Ovary (tissue), 9 donors: ENCODE data around the gene DAAM2. TPM values are rescaled to one million over a fixed set of nuclear protein-coding genes. Genes with fewer than 3 reads are reported as not detected.

Experiments
- DNase-seq, 5 donors: peaks; one replicate each; pipeline ENCODE4 v3.0.0-alpha.2; 2019 to 2020
- H3K27ac ChIP-seq, 2 donors: fragments of 200-600 bp; one replicate each; pipeline versions ENCODE4 v1.5.1 to v1.8.0; 2019 to 2022
- H3K27me3 ChIP-seq: fragments of 200-600 bp; one replicate; pipeline ENCODE4 v1.8.0; 2022
- H3K36me3 ChIP-seq: fragments of 200-600 bp; sonication (generic); one replicate; pipeline ENCODE4 v1.5.1; 2019
- H3K4me1 ChIP-seq: one replicate; pipeline ENCODE4 v1.8.1; 2013; ENCODE audit warnings: mild to moderate bottlenecking, moderate library complexity; ENCODE audit not compliant: insufficient read depth
- H3K4me3 ChIP-seq: fragments of 200-600 bp; sonication (generic); one replicate; pipeline ENCODE4 v1.5.1; 2017
- H3K9me3 ChIP-seq, 2 donors: fragments of 200-600 bp in 1 of 2; sonication (generic) in 1 of 2; one replicate each; pipeline versions ENCODE4 v1.5.1 to v1.8.1; 2013 to 2019; ENCODE audit warnings: mild to moderate bottlenecking in 1 of 2, moderate library complexity in 1 of 2
- EP300 ChIP-seq: sonication (generic); formaldehyde crosslinking; IDR thresholded peaks from one replicate; pipeline ENCODE4 v1.6.1; 2017; ENCODE audit warnings: antibody characterized with exemption
- POLR2A ChIP-seq: fragments of 450-650 bp; IDR thresholded peaks from one replicate; pipeline ENCODE4 v1.6.1; 2017; ENCODE audit warnings: antibody characterized with exemption, mild to moderate bottlenecking, moderate library complexity
- WGBS, 3 donors: extraction: QIAGEN DNeasy Blood & Tissue Kit in 1 of 3; methylation state at CpG; one replicate each; pipeline versions ENCODE4 v1.1.5 to v1.1.7; 2013 to 2017; 5-methylcytosine and 5-hydroxymethylcytosine counted together
- intact Hi-C, 4 donors: fragments of 100-400 bp; cut with DNase I; formaldehyde crosslinking; loops; one replicate each; pipeline versions ENCODE4 v1.11.0 to v1.15.1; 2022 to 2023
- polyA plus RNA-seq, 2 donors: library from polyadenylated mRNA; stranded (reverse); fragments of 200-250 nt in 1 of 2; fragments of 350-450 nt in 1 of 2; fragmentation: Illumina TruSeq in 1 of 2; extraction: RNeasy Lipid Tissue Mini Kit (QIAGEN cat#74804) in 1 of 2; gene quantifications; one replicate each; pipeline ENCODE4 v1.2.3, GENCODE V29; 2013 to 2014
- total RNA-seq, 7 donors: library from RNA; depleted of rRNA in 2 of 7; stranded (reverse); fragments of >200 nt in 2 of 7; fragmentation: NEBNext Ultra II Directional in 3 of 7; extraction: Animal tissue kit (Norgen Biotek cat#: 25700) in 3 of 7; gene quantifications; one replicate each; pipeline versions ENCODE4 v1.1.0 to v1.2.4, GENCODE V29; 2016 to 2023
- TF ChIP-seq, protein P1 (sequence below), 3 donors: fragments of 450-650 bp in 2 of 3; fragments of 200-600 bp in 1 of 3; IDR thresholded peaks; one replicate each; pipeline versions ENCODE4 v1.5.1 to v1.8.0; 2016 to 2022; ENCODE audit warnings: antibody characterized with exemption in 3 of 3, mild to moderate bottlenecking in 1 of 3
- donor health status: DM: no; HTN: no; CAD: no; lungs with moderate emphysema.
- donor health status: DM: no; HTN: no; CAD: no.
- donor health status: Bipolar disorder and iron deficiency.
- donor health status: DM: yes; HTN: yes; CAD: no.
- donor health status: DM: no; HTN: no; CAD: no.
- donor health status: DM: yes; HTN: yes; CAD: no.

Gene DAAM2
- total and polyA plus RNA-seq, 9 donors = 8.5 to 27.8 (median 18.5) TPM

- Histone ChIP-seq H3K36me3 (no peaks in the 10 kb centered on the region), H3K4me1 (peaks cover 10% of the 10 kb centered on the region), H3K4me3 (no peak overlapping the region), H3K27ac (no peak overlapping the region), H3K27me3 (no peaks in the 10 kb centered on the region), H3K9me3 (no peaks in the 10 kb centered on the region)
- intact Hi-C loops = no loop called here
- DNase-seq = no peak
- WGBS, 3 donors = 36 to 75% (median 54%) methylated on average over 5 of the region's 5 CpGs
- TF ChIP-seq POLR2A (no peak), EP300 (no peak)
These were observed 1.4 kb upstream of the DAAM2 start for GRCh38 chr6:39790772-39791171.

DNA sequence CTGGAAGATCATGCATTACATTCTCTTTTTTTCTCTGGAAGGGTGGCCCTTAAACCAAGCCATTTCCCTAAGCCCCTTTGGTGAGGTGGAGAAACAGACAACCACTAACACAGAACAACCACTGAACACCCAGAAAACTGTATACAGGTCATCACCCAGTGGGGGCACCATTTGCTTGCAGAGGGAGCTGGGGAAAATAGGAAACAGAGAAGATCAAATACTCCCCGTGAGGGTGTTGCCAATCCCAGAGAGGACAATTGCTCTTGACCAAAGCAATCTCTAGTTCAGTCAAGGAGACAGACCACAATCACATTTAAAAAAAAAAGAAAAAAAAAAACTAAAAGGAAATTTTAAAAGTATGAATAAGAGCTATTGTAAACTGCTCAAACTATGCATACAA is 865 bp upstream of the DAAM2 start:
- Histone ChIP-seq H3K27ac (no peak overlapping the region), H3K36me3 (no peaks in the 10 kb centered on the region), H3K4me3 (no peak overlapping the region), H3K9me3 (no peaks in the 10 kb centered on the region), H3K27me3 (no peaks in the 10 kb centered on the region), H3K4me1 (peaks cover 10% of the 10 kb centered on the region)
- 42 to 61% (median 46%) methylated on average over 1 of the region's 1 CpG for WGBS, 3 donors
- intact Hi-C loops = no loop called here
- DNase-seq = no peak
- TF ChIP-seq, protein P1, sequence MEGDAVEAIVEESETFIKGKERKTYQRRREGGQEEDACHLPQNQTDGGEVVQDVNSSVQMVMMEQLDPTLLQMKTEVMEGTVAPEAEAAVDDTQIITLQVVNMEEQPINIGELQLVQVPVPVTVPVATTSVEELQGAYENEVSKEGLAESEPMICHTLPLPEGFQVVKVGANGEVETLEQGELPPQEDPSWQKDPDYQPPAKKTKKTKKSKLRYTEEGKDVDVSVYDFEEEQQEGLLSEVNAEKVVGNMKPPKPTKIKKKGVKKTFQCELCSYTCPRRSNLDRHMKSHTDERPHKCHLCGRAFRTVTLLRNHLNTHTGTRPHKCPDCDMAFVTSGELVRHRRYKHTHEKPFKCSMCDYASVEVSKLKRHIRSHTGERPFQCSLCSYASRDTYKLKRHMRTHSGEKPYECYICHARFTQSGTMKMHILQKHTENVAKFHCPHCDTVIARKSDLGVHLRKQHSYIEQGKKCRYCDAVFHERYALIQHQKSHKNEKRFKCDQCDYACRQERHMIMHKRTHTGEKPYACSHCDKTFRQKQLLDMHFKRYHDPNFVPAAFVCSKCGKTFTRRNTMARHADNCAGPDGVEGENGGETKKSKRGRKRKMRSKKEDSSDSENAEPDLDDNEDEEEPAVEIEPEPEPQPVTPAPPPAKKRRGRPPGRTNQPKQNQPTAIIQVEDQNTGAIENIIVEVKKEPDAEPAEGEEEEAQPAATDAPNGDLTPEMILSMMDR (IDR thresholded peaks at IDR 0.05) = no peak
- TF ChIP-seq EP300 = no peak
- TF ChIP-seq POLR2A = no peak

DNA sequence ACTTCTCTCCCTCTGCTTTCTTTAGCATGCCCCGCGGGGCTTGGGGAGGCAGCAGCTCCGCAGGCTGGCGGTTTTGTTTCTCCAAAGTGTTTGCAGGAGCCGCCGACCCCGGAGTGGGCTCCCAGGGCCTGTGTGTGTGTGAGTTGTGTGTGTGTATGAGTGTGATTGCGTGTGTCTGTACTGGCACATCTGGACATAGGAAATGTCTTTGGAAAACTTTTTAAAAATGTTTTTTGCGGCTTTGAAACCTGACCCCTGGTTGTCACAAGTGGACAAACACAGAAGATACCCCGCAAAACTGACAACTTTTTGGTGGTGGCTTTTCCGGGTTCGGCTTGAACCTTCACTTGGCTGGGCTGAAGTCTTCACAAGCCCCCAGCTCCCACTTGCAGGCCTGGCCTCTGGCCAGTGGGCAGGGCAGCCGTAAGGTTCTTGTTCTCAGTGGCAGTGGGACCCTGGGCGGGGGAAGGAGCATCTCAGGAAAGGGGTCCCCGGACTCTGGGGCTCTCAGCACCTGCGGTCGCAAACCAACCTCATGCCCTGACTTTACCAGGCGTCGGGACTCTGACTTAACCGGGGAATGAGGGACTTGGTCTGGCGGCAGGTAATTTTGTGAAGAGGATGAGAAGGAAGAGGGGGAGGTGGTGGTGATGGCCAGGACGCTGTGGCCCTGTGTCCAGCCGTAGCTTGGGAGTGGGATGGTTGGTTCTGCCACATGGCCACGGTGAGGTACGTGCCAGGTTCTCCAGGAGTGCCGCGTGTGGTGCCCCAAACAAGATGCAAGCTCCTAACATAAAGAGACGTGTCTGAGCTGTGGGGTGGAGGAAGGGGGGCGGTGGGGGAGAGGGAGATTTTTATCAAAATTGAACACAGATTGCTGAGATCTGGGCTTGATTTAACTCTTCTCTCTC is 619 bp downstream of the DAAM2 start:
- Histone ChIP-seq H3K27me3 (no peaks in the 10 kb centered on the region), H3K36me3 (no peaks in the 10 kb centered on the region), H3K27ac (peak overlapping the region; percentile 9 to 87), H3K4me3 (peak overlapping the region; percentile 64), H3K9me3 (no peaks in the 10 kb centered on the region), H3K4me1 (peaks cover 10% of the 10 kb centered on the region)
- WGBS, 3 donors = 8 to 15% (median 9%) methylated on average over 29 of the region's 29 CpGs
- TF ChIP-seq, protein P1 (IDR thresholded peaks at IDR 0.05) = no peak
- TF ChIP-seq POLR2A = no peak
- TF ChIP-seq EP300 = no peak
- intact Hi-C loops = no loop called here
- DNase-seq = peak; percentile 41 to 67 (median 54)

GRCh38 chr6:39793516-39793915 is 1.3 kb downstream of the DAAM2 start:
- peaks cover 10% of the 10 kb centered on the region for H3K4me1 ChIP-seq
- no peaks in the 10 kb centered on the region for H3K9me3 ChIP-seq
- H3K36me3 ChIP-seq = no peaks in the 10 kb centered on the region
- H3K4me3 ChIP-seq = peak overlapping the region; percentile 64
- intact Hi-C loops = no loop called here
- no peaks in the 10 kb centered on the region for H3K27me3 ChIP-seq
- no peak overlapping the region for H3K27ac ChIP-seq
- no peak for TF ChIP-seq POLR2A
- TF ChIP-seq, protein P1 (IDR thresholded peaks at IDR 0.05) = no peak
- no peak for TF ChIP-seq EP300
- no peak for DNase-seq
- WGBS, 3 donors = 46 to 53% (median 51%) methylated on average over 7 of the region's 7 CpGs

DNA sequence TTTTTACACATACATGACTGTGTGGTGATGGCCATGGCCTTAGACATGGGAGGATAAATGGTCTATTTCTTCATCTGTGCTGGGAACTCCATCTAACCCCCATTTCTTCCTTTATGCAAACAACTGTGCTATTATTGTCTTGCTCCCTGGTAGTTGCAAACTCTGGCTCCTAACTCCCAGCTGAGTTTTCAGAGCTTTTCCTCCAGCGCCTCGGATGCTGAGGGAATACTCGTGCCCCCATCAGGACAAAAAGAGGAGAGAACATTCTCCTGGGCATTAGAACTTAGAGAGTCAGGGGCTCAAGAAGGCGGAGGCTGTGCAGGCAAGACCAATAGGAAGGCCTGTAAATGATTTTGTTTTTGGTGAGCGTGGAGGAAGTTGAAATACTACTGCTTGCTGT is 2.1 kb downstream of the DAAM2 start:
- Histone ChIP-seq H3K27me3 (no peaks in the 10 kb centered on the region), H3K4me3 (no peak overlapping the region), H3K9me3 (no peaks in the 10 kb centered on the region), H3K4me1 (peaks cover 10% of the 10 kb centered on the region), H3K27ac (no peak overlapping the region), H3K36me3 (no peaks in the 10 kb centered on the region)
- DNase-seq = no peak
- intact Hi-C loops = no loop called here
- 74 to 79% (median 77%) methylated on average over 5 of the region's 5 CpGs for WGBS, 3 donors
- TF ChIP-seq POLR2A = no peak
- TF ChIP-seq EP300 = no peak
- TF ChIP-seq, protein P1 (IDR thresholded peaks at IDR 0.05) = no peak
